ENCODE results near the gene DHRS2. TPM values are rescaled to one million over a fixed set of nuclear protein-coding genes. Genes with fewer than 3 reads are reported as not detected.

Gene DHRS2
- polyA plus RNA-seq, 2 of the 4 experiments (the other 2 are of a cell fraction) = 2.3 to 10.7 TPM

GRCh38 chr14:23621932-23622730, 14.0 kb upstream of the DHRS2 start:
- TF ChIP-seq CBX2 (IDR thresholded peaks at IDR 0.05; ENCODE audit: borderline replicate concordance, low read depth) (no peak), RFX5 (IDR thresholded peaks at IDR 0.05) (no peak), RNF2 (IDR thresholded peaks at IDR 0.05; ENCODE audit: borderline replicate concordance, low read depth) (no peak), HES2 (IDR thresholded peaks at IDR 0.05) (no peak), FOSL2 (IDR thresholded peaks at IDR 0.05) (no peak), FOSL2 (CRISPR knock-in tag; IDR thresholded peaks at IDR 0.05) (no peak), EHF (CRISPR knock-in tag; IDR thresholded peaks at IDR 0.05) (no peak), SREBF2 (IDR thresholded peaks at IDR 0.05) (no peak), ZNF302 (CRISPR knock-in tag; IDR thresholded peaks at IDR 0.05) (no peak), ZFP36 (IDR thresholded peaks at IDR 0.05; ENCODE audit: borderline replicate concordance, partially characterized antibody) (no peak), BCL3 (IDR thresholded peaks at IDR 0.05) (no peak), POLR2AphosphoS2 (conservative IDR thresholded peaks at IDR 0.05; ENCODE audit: low read length) (no peak), NR3C1 (IDR thresholded peaks at IDR 0.05) (no peak), MYC (IDR thresholded peaks at IDR 0.05; ENCODE audit: borderline replicate concordance, low read length) (no peak), GATA3 (IDR thresholded peaks at IDR 0.05; ENCODE audit: borderline replicate concordance) (no peak), KDM1A (IDR thresholded peaks at IDR 0.05; ENCODE audit: low read depth) (no peak)
- 10% methylated on average over 4 of the region's 4 CpGs for WGBS (ENCODE audit: missing lambda C conversion rate)
- no peak overlapping the region for H3K4me3 ChIP-seq
- no peaks in the 10 kb centered on the region for H3K4me1 ChIP-seq
- H3K9me3 ChIP-seq = peaks cover 33% of the 10 kb centered on the region; the same call in 2 of the 3 replicates
- ChIA-PET POLR2A (no interaction called here), CTCF (interaction anchor here (0.8 to 4.2 kb wide), 4 partner anchors 9 to 289 kb away, joined by 3 to 37 read pairs (median 3); no protein-coding TSS in a partner anchor)
- no peak overlapping the region for H3K4me2 ChIP-seq
- DNase-seq (ENCODE audit: low read depth in 1 of 2, low spot score in 1 of 2) = no peak
- no peak for ATAC-seq
- H3K27ac ChIP-seq = no peak overlapping the region
- no peak for FAIRE-seq

GRCh38 chr14:23622990-23623389, 13.2 kb upstream of the DHRS2 start:
- no peak for DNase-seq (ENCODE audit: low read depth in 1 of 2, low spot score in 1 of 2)
- POLR2A ChIA-PET = no interaction called here
- Histone ChIP-seq H3K4me1 (no peaks in the 10 kb centered on the region), H3K27ac (no peak overlapping the region), H3K4me2 (no peak overlapping the region), H3K9me3 (peaks cover 33% of the 10 kb centered on the region; the same call in 2 of the 3 replicates), H3K4me3 (no peak overlapping the region)
- 17% methylated on average over 4 of the region's 4 CpGs for WGBS (ENCODE audit: missing lambda C conversion rate)
- TF ChIP-seq NPAS2 (CRISPR knock-in tag; IDR thresholded peaks at IDR 0.05; ENCODE audit: borderline replicate concordance) (no peak), CHD2 (IDR thresholded peaks at IDR 0.05; ENCODE audit: low read length, partially characterized antibody) (no peak), KDM5A (IDR thresholded peaks at IDR 0.05) (no peak)
- FAIRE-seq = no peak
- no peak for ATAC-seq
- CTCF ChIA-PET = interaction anchor here (0.8 to 4.2 kb wide), 5 partner anchors 8 to 288 kb away, joined by 3 to 37 read pairs (median 3); no protein-coding TSS in a partner anchor

- ChIA-PET POLR2A (no interaction called here), CTCF (interaction anchor here (1.3 to 2.2 kb wide), 3 partner anchors 9 to 18 kb away, joined by 3 to 9 read pairs (median 4); no protein-coding TSS in a partner anchor)
- FAIRE-seq (no peak), ATAC-seq (no peak), DNase-seq (ENCODE audit: low read depth in 1 of 2, low spot score in 1 of 2) (no peak)
- H3K9me3 ChIP-seq = peaks cover 33% of the 10 kb centered on the region; the same call in 2 of the 3 replicates
- H3K4me3 ChIP-seq = no peak overlapping the region
- H3K4me2 ChIP-seq = no peak overlapping the region
- no peak overlapping the region for H3K27ac ChIP-seq
- H3K4me1 ChIP-seq = no peaks in the 10 kb centered on the region
- TF ChIP-seq ATOH8 (CRISPR knock-in tag; IDR thresholded peaks at IDR 0.05; ENCODE audit: low read depth) (no peak), RNF2 (IDR thresholded peaks at IDR 0.05; ENCODE audit: borderline replicate concordance, low read depth) (no peak), JUNB (IDR thresholded peaks at IDR 0.05) (no peak), HOXA7 (CRISPR knock-in tag; IDR thresholded peaks at IDR 0.05) (no peak), PHF8 (IDR thresholded peaks at IDR 0.05; ENCODE audit: borderline replicate concordance, low read depth) (no peak), MAFK (IDR thresholded peaks at IDR 0.05; ENCODE audit: partially characterized antibody) (no peak)
These were observed 12.2 kb upstream of the DHRS2 start for GRCh38 chr14:23623962-23624361.
